ENCODE data around the gene CEMIP.

- no peak for TF ChIP-seq CTCF (optimal IDR thresholded peaks at IDR 0.05 in 1 of 3, IDR thresholded peaks at IDR 0.05 in 1 of 3, conservative IDR thresholded peaks at IDR 0.05 in 1 of 3; ENCODE audit: extremely low read depth in 1 of 3, insufficient read depth in 2 of 3, low read length in 3 of 3)
- no peak for TF ChIP-seq EZH2 (IDR thresholded peaks at IDR 0.05; ENCODE audit: low read length)
These were observed 188.9 kb downstream of the CEMIP start for GRCh38 chr15:80967991-80968510.

Measured in keratinocyte (primary cell).